Neural crest cell (in vitro differentiated cells): ENCODE data around the gene ACSS1. TPM values are rescaled to one million over a fixed set of nuclear protein-coding genes. Genes with fewer than 3 reads are reported as not detected.

ENCODE experiments used
- DNase-seq: peaks from one replicate; pipeline ENCODE4 v3.0.0; 2021; ENCODE audit warnings: low read depth, mixed read lengths, low spot score
- H3K27ac Mint-ChIP-seq: one replicate; pipeline ENCODE4 v1.8.0; 2021; ENCODE audit warnings: mild to moderate bottlenecking, mixed read lengths; ENCODE audit not compliant: unreplicated experiment
- H3K27me3 Mint-ChIP-seq: 2 replicates; pipeline ENCODE4 v1.8.0; 2021; ENCODE audit warnings: low read depth, mild to moderate bottlenecking, mixed read lengths
- H3K36me3 Mint-ChIP-seq: 2 replicates; pipeline ENCODE4 v1.8.0; 2021; ENCODE audit warnings: low read depth, mild to moderate bottlenecking, mixed read lengths
- H3K4me1 Mint-ChIP-seq: 2 replicates; pipeline ENCODE4 v1.8.0; 2021; ENCODE audit warnings: mixed read lengths
- H3K4me3 Mint-ChIP-seq: one replicate; pipeline ENCODE4 v1.8.0; 2021; ENCODE audit warnings: mild to moderate bottlenecking, mixed read lengths
- H3K9me3 Mint-ChIP-seq: 2 replicates; pipeline ENCODE4 v1.8.0; 2021; ENCODE audit warnings: mixed read lengths
- CTCF ChIP-seq: fragments of 200-600 bp; sonication (generic); conservative IDR thresholded peaks from 2 replicates; pipeline ENCODE4 v1.5.0; 2021; ENCODE audit warnings: antibody characterized with exemption, mild to moderate bottlenecking
- total RNA-seq: library from RNA; stranded (reverse); gene quantifications from 2 replicates; pipeline ENCODE4 v1.2.1, GENCODE V29; 2021

ACSS1 gene
- total RNA-seq, 1 donor from 2014 or later: 14.0 TPM

- no peak for DNase-seq
- TF ChIP-seq CTCF: no peak
- Mint-ChIP-seq H3K4me1 (peaks cover 27% of the 10 kb centered on the region), H3K27me3 (no peaks in the 10 kb centered on the region), H3K27ac (no peak overlapping the region), H3K9me3 (no peaks in the 10 kb centered on the region), H3K4me3 (no peak overlapping the region), H3K36me3 (peaks cover 3% of the 10 kb centered on the region)
Observed at GRCh38 chr20:24987873-24988835, 69.8 kb downstream of the ACSS1 start.

- DNase-seq: no peak
- H3K36me3 Mint-ChIP-seq: peaks cover 10% of the 10 kb centered on the region
- no peaks in the 10 kb centered on the region for H3K27me3 Mint-ChIP-seq
- no peaks in the 10 kb centered on the region for H3K9me3 Mint-ChIP-seq
- peaks cover 22% of the 10 kb centered on the region for H3K4me1 Mint-ChIP-seq
- no peak overlapping the region for H3K27ac Mint-ChIP-seq
- no peak for TF ChIP-seq CTCF
- no peak overlapping the region for H3K4me3 Mint-ChIP-seq
Observed at GRCh38 chr20:24987244-24987643, 70.7 kb downstream of the ACSS1 start.

GRCh38 chr20:24986436-24987015, 71.4 kb downstream of the ACSS1 start:
- peaks cover 15% of the 10 kb centered on the region for H3K36me3 Mint-ChIP-seq
- H3K27ac Mint-ChIP-seq: no peak overlapping the region
- H3K27me3 Mint-ChIP-seq: no peaks in the 10 kb centered on the region
- H3K4me1 Mint-ChIP-seq: peaks cover 17% of the 10 kb centered on the region
- no peak overlapping the region for H3K4me3 Mint-ChIP-seq
- no peak for DNase-seq
- no peaks in the 10 kb centered on the region for H3K9me3 Mint-ChIP-seq
- no peak for TF ChIP-seq CTCF

- no peaks in the 10 kb centered on the region for H3K9me3 Mint-ChIP-seq
- peaks cover 22% of the 10 kb centered on the region for H3K36me3 Mint-ChIP-seq
- no peak overlapping the region for H3K4me3 Mint-ChIP-seq
- H3K27ac Mint-ChIP-seq: no peak overlapping the region
- H3K4me1 Mint-ChIP-seq: peaks cover 9% of the 10 kb centered on the region
- no peak for TF ChIP-seq CTCF
- no peaks in the 10 kb centered on the region for H3K27me3 Mint-ChIP-seq
- DNase-seq: no peak
Observed at GRCh38 chr20:24985802-24986201, 72.1 kb downstream of the ACSS1 start.

GRCh38 chr20:24984961-24985640, 72.8 kb downstream of the ACSS1 start:
- Mint-ChIP-seq H3K9me3 (peaks cover 1% of the 10 kb centered on the region), H3K4me3 (peak overlapping the region; percentile 29), H3K4me1 (peaks cover 2% of the 10 kb centered on the region), H3K27ac (no peak overlapping the region), H3K27me3 (no peaks in the 10 kb centered on the region), H3K36me3 (peaks cover 29% of the 10 kb centered on the region)
- DNase-seq: no peak
- TF ChIP-seq CTCF: no peak
